GM19467 (cell line): ENCODE data around the gene LSG1.
A peak's percentile ranks its signal among the peaks of the same experiment; 100 is the strongest.

Experiments
- ATAC-seq: cut with Tn5 transposase; IDR thresholded peaks from one replicate; pipeline ENCODE4 v1.9.1; 2021; ENCODE audit warnings: mild to moderate bottlenecking, moderate library complexity; ENCODE audit not compliant: unreplicated experiment

LSG1 gene

DNA sequence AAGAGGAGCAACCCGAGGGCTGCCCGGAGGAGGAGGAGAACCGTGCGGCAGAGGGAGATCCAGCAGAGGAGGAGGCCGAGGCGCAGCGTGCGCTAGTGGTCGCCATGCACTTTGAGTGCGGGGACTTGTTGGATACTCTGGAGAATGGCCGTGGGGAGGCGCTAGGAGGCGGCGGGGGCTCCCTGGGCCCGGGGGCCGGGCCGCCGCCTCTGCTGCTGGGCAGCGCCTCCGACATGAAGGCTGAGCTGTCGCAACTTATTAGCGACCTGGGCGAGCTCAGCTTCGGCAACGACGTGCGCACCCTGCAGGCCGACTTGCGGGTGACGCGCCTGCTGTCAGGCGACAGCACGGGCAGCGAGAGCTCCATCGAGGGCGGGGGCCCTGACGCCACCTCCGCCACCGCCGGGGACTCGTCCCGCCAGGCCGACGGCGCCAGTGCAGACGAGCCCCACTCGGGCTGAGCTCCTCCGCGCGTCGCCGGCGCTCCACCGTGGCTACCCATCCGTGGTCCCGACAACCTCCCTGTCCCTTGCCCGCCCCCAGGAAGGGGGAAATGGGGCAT is 15.7 kb upstream of the LSG1 start:
- ATAC-seq: no peak

DNA sequence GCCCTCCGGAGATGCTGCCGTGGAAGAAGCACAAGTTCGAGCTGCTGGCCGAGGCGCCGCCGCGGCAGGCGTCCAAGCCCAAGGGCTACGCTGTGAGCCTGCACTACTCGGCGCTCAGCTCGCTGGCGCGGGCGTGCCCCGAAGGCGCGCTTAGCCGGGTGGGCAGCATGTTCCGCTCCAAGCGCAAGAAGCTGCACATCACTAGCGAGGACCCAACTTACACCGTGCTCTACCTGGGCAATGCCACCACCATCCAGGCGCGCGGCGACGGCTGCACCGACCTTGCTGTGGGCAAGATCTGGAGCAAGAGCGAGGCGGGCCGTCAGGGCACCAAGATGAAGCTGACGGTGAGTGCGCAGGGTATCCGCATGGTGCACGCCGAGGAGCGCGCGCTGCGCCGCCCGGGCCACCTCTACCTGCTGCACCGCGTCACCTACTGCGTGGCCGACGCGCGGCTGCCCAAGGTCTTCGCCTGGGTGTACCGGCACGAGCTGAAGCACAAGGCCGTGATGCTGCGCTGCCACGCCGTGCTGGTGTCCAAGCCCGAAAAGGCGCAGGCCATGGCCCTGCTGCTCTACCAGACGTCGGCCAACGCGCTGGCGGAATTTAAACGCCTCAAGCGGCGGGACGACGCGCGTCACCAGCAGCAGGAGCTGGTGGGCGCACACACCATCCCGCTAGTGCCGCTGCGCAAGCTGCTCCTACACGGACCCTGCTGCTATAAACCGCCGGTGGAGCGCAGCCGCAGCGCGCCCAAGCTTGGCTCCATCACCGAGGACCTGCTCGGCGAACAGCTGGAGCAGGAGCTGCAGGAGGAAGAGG is 15.0 kb upstream of the LSG1 start:
- ATAC-seq: no peak

DNA sequence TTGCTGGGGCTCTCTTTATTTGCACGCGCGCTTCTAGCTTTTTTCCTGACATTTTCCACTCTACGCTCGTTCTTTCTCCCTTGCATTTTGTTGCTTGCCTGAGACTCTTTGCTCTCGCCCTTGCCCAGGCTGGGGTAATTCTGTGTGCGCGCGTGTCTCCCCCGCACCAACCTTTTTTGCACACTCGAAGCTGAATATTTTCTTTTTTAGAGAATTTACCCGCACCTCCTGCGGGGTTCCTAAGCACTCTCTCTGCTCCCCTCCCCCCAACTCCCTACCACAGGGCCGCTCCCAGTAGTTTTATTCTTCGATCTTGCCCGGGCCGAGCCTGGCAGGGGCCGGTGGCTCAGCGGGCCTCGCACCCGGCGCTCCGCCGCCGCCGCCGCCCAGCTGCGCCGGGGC is 14.4 kb upstream of the LSG1 start:
- no peak for ATAC-seq

DNA sequence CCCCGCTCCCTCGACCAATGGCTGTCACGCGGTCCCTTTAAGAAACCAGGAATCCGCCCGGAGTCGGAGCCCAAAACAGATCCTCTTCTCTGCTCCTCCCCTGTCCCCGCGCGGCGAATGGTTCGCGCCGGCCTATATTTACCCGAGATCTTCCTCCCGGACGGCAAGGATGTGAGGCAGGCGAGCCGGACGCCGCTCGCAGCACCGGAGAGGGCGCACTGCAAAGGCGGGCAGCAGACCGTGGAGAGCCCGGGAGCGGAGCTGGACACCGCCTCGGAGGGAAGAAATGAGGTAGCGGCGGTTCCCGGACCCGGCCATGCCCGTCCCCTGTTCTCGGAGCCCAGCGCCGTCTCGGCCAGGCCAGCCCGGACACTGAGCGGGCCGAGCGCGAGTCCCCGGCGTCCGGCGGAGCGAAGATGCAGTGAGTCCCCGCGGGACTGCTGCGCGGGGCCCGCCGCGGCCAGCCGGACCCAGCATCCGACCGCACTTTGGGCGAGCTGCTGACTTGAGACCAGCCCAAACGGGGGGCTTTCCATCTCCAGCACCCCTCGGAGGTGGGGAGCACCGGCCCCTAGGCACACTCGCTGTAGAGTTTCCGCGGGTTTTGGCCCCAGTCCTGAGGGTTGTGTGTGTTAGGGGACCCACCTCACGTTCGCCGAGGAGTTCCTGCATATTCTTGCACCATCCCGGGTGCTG is 13.9 kb upstream of the LSG1 start, which contains the start of gene FAM43A:
FAM43A (plus strand) TSS at position 166 of the 696 bp plus-strand sequence. CDS start 944 bp downstream, outside the sequence.
- ATAC-seq: peak; percentile 42

DNA sequence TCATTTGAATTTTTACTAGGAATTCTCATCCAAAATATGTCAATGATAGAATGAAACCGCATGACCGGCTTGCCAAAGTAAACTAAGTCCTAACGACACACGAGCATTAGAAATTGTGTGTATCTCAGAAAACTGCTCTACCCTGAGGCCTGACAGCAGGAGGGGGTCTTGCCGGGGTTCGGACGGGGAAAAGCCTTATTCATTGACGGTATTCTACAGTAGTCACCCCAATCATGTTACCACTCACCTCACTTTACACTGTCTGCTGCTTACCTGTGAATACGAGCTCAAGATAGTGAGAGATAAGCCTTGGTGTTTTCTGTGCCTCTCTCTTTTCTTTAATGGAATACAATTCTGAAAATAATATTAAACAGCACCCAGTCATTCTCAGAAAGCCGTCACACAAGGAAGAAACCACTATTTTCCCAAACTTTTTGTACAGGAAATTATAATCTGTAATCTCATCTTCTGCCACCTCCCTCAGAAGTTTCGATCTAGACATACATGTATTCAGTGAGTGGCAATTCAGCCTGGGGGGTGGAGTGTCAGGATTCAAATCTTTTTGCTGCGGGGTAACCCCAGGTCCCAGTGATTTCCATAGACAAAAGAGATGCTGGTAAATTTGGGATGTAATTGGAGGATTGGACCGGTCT is 13.2 kb upstream of the LSG1 start:
- ATAC-seq: no peak

DNA sequence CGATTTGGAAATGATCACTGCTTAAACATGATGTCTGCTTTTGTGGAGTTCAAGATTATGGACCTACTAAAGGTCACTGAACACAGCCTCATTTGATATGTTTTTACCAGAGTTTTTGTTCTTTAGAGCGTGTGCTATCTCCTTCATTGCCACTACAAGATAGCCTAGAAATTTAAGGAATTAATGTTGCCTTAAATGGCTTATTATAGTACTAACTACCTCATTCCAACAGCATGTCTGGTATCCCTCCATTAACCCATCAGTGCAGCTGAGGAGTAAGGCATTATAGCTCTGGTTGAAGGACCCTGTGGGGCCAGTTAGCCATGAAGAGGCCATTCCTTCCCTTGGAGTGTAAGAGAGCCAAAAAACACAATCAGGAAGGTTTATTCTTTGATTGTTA is 11.4 kb upstream of the LSG1 start:
- ATAC-seq: no peak

DNA sequence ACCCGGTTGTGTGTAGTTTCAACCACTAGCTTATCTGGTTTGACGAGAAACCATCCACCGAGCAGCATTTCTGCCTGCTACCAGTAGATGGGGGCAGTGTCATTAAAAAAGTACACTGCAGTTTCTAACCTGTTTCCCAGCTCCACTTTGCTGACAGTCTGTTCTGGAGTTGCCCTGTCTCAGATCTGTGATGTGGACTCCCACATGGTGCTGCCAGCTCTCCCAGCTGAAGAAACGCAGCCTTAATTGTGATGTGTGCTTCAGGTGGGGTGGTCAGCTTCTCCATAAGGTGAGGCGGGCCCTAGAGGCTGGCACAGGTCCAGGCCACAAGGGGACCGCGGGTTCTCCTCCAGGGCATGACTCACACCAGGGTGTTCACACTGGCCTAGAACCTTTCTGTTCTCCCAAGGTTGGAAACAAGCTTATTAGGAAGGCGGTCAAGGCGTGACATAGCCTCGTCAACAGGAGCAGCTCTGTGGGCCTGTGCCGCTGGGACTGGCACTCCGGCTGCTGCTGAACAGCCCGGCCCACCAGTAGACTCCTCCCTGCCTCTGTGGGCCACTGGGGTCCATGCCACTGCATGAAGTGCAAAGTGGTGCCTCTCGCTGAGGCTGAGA is 10.8 kb upstream of the LSG1 start:
- peak; percentile 45 for ATAC-seq

DNA sequence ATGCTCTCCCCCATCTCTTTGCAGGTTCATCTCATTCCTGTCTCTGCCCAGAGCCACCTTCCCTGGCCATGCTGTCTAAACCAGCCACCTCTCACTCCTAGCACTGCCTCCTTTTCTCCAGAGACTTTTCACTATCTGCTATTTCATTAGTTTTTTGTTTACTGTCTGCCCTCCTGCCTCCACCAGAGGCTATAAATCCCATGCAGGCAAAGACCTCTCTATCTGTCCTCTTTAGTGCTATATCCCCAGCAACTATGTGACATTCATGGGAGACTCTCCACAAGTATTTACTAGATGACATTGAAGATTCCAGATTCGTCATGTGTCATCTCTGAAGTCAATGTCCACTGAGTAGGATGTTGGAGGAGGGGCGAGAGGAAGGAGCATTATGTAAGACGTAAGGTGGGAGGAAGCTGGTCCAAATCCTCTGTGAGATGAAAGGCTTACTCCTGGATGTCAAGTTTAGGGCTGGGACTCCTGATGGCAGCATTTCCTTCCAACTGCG is 10.2 kb upstream of the LSG1 start:
- ATAC-seq: no peak

DNA sequence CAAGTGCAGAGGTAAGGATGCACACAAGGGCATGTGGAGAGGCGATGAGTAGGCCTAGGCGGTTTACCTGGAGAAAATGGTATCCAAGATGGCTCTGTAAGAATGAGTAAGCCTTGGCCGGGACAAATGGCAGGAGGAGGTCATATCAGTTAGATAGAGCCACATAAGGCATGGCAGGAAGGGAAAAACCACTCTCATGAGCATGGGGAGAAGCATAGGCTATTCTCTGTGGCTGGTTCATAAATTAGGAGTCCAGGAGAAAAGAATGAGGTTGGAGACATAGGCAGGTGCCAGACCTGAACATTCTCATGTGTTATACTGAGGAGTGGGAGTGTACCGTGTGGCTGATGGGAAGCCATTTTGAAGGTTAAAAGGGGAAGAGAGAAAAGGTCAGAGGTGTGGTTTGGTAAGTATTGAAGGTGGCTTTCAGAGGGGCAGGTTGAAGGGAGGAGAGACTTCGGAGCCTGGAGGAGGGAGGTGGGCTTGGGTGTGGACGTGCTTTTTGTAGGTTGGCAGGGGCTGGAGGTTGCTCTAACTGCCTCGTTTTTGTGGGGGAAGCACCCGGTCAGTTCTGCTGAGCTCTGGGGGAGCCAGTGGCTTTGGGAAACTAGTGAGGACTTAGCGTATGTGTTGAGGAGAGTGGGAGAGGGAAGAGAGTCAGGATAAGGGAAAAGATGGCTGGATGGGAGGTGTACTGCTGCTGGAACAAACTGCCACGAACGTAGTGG is 9.1 kb upstream of the LSG1 start:
- no peak for ATAC-seq

DNA sequence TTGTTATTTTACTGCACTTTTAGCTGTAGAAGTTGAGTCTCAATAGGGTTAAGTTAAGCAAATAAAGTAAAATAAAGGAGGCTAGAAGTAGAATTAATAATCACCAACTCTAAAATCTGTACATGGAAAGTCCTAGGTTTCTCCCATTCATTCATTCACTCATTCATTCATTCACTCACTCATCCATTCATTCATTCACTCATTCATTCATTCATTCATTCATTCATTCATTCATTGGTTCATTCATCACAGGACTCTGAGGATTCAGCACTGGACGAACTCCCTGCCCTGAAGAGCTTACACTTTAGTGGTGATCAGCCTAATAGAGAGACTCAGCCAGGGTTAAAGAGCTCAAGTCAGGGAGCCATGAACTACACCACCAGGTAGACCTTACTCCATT is 4.5 kb upstream of the LSG1 start:
- ATAC-seq: no peak

DNA sequence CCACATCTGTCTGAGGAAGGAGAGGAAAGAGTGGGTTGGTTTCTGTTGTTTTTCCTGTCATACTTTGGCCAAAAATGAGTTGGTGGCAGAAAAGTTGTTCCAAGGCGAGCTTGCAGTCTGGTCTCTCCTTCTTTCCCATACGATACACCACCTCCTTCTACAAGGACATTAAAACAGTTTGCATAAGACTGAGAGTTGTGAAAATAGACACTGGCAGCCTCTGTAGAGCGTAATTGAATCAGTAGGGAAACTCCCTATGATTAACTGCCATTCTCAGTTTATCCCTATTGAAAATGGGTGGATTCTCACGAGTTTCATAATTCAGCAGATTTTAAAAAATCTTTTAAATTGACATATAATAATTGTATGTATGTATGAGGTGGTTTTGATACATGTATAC is 3.7 kb upstream of the LSG1 start:
- no peak for ATAC-seq

DNA sequence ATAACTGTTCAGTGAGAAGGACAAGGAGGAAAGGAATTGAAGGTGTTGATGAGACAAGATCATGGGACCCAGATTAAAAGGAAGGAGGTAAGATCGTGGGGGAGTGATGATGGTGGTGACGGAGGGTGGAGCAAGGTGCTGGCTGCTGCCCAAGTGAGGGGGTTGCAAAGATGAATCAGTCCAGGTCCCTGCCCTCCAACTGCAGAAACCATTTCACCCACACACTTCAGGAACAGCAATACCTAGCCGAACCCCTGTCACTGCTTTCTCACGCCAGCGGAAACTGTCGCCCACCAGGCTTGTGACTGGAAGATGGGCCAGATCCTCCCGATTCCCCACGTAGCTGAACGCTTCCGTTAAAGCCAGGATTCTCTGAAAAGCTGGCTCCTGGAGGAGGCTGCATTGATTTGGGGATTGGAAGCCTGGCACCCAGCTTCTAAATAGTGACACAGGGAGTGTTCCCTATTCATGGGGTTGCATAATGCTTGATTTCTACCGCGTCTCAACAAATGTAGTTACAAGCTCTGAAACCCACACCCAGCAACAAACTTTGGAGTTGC is 3.2 kb upstream of the LSG1 start:
- ATAC-seq: no peak

DNA sequence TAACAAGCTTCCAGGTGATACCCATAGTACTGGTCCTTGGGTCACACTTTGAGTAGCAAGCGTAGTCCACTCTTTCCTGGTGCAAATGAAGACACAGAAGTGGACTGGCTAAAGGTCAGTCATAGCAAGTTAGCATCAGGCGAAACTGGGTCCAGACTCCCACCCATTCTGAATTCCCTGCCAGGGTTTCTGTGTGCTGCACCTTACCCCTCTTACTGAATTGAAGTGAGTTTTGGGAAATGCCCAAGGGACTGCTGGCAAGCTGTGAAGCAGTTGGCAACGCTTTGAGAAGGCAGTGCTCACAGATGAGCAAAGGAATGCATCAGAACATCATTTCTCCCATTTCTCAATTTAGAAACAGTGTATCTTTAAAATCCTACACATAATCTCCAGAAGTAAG is 1.8 kb upstream of the LSG1 start:
- ATAC-seq: no peak

DNA sequence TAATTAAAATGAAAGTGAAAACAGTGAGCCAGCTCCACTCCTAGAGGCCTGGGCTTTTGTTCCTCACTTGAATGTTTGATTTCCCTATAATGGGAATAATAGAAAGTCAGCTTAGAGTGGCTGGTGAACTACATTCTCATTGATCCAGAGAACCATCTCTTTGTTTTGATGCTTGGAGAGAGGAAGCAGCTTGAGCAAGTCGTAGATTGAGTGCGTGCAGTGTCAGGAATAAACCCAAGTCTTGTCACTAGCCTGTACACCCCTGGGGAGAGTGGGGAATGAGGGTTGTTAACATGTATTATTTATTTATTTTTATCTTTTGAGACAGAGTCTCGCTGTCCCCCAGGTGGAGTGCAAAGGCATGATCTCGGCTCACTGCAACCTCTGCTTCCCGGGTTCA is 885 bp upstream of the LSG1 start:
- peak; percentile 4 for ATAC-seq

DNA sequence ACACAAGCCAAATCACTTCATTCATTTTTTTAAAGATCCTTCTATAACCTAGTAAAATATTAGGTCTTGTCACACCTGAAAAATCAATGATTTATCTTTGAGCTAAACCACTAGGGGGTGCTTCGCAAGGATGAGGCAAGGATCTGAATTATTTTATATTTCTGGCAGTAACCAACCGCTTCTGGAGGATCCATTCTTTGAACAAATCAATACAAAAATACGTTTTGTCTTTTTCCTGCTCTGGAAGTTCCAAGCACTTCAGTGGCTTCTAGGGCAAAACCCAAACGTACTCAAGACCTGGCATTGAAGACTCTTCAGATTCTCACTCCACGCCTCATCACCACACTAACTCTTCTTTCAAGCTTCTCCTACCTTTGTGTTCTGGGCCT is 486 bp downstream of the LSG1 start:
- ATAC-seq: peak; percentile 27

DNA sequence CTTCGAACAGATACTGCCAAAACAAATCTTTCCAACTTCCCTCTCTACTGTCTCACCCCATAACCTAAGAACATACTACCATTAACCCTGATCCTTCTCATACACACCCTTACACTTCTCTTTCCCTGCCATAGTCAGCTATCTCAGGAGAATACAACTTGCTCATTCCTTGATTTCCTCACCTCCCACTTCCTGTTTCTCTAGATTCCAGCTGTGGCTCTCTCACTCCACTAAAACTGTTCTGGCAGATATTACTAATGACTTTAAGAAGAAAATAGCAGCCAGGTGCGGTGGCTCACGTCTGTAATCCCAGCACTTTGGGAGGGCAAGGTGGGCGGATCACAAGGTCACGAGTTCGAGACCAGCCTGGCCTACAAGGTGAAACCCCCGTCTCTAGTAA is 4.6 kb downstream of the LSG1 start:
- no peak for ATAC-seq

DNA sequence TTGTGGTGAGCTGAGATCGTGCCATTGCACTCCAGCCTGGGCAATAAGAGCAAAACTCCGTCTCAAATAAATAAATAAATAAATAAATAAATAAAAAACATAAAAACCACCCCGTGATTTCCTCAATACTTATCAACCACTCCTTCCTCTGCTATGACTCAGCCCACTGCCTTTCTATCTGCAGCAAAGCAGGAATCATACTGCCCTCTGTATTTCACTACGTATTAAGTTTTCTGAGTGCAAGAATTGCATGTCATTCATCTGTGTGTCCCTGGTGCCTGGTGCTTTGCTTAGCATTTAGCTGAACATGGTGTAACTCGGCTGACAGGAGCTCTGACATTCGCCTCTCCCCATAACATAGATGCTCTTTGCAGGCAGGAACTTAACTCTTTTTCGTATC is 7.1 kb downstream of the LSG1 start:
- no peak for ATAC-seq

DNA sequence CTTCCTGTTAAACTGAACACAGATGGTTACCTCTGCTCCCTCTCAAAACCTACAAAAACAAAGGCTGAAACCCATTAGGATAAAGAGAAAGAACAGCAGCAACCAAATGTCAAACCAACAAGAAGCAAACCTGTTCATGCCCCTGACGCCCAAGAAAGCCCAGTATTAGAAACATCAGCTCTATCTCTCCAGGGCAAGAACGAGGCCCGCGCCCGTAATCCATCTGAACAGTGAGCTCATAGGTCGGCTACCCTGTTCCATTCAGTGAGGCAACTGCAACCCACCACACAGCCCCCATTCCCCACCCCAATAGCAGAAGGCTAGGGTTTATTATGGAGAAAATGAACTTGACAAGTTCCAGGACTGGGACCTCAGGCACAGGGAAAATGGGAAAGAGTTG is 10.0 kb downstream of the LSG1 start:
- ATAC-seq: no peak

DNA sequence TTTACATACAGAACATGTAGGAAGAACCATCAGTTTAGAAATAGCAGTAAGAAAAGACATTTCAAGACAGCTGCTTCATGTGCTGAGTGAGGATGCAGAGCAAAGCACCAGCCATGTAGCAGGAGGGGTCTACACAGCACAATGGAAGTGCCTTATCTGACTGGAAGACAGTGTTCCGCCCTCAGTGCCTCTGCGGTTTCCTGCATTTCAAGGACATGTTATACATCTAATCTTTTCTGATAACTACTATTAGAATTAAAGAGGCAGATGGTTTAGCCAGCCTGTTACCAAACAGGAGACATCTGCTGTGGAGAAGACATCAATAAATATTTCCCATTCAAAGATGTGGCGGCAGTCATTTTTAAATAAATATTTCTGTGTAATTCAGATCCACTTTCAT is 10.6 kb downstream of the LSG1 start:
- no peak for ATAC-seq

DNA sequence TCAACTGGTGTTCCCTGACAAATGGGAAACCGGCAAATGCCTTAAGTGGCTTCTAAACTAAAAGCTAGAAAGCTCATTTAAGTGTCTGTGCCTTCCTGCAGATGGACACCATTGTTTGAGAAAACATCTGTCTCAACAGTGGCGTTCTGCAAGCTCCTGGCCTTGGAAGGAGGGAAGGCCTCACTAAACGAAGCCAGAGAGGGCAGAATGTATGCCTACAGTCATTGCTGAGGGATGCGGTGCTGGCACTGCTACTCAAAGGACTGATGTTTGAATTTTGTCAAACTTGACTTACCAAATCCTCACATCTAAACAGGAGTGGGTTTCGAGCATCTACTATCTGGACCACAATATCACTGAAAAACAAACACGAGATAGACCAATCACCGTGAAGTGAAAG is 12.2 kb downstream of the LSG1 start:
- no peak for ATAC-seq
